HepG2 (cell line): ENCODE measurements around the gene TXNRD2. TPM values are rescaled to one million over a fixed set of nuclear protein-coding genes. Genes with fewer than 3 reads are reported as not detected.

ENCODE experiments used
- ATAC-seq: fragments of 200-7000 bp; cut with Tn5 transposase; 3 replicates; pipeline ENCODE4 v1.9.1; 2020; ENCODE audit warnings: mild to moderate bottlenecking, moderate library complexity
- BruUV-seq: library from RNA; stranded (reverse); fragments of 400-500 nt; replicated peaks from 2 replicates; lab custom pipeline; 2021; lab: Mats Ljungman, UMichigan
- CTCF ChIA-PET: fragments of 300-600 bp; formaldehyde crosslinking; extraction: SDS; loops from one replicate; lab custom pipeline; 2021; ENCODE audit warnings: low total read pairs, inconsistent platforms, low intra/inter-chr PET ratio; lab: Yijun Ruan, JAX
- POLR2A ChIA-PET: fragments of 350-600 bp; sonication (Branson Sonifier 250); formaldehyde crosslinking; loops from one replicate; lab custom pipeline; 2020; ENCODE audit warnings: antibody characterized with exemption, inconsistent platforms; lab: Yijun Ruan, JAX
- DNase-seq: peaks from one replicate; pipeline ENCODE4 v3.0.0-alpha.2; 2015; ENCODE audit warnings: low spot score
- FAIRE-seq: peaks from 3 replicates; lab custom pipeline; 2011; peaks lifted over from hg19 to GRCh38; lab: Jason Lieb, UNC
- H2AFZ ChIP-seq: one replicate; pipeline ENCODE4 v1.6.1; 2011; ENCODE audit warnings: low read length, inconsistent platforms
- H3K27ac ChIP-seq: fragments of 300-600 bp; 3 replicates; pipeline ENCODE4 v1.8.0; 2011; ENCODE audit warnings: mixed run types, mild to moderate bottlenecking, mixed read lengths, low read length, inconsistent platforms; ENCODE audit not compliant: insufficient read depth; ENCODE audit errors: extremely low read length
- H3K27me3 ChIP-seq, 2 experiments: fragments of 200-600 bp in 1 of 2; 2 replicates in 1 of 2; 3 replicates in 1 of 2; pipeline versions ENCODE4 v1.6.0 to v1.8.0; 2011; ENCODE audit warnings: low read length in 2 of 2, mild to moderate bottlenecking in 2 of 2, moderate library complexity in 2 of 2, inconsistent platforms in 1 of 2; ENCODE audit not compliant: insufficient read depth in 2 of 2, control insufficient read depth in 1 of 2
- H3K36me3 ChIP-seq, 2 experiments: fragments of 200-600 bp in 1 of 2; replicated peaks in 1 of 2; 2 replicates in 1 of 2; 3 replicates in 1 of 2; pipeline versions ENCODE4 v1.5.1 to v1.8.0; 2011; ENCODE audit warnings: low read length in 2 of 2, inconsistent platforms in 1 of 2; ENCODE audit not compliant: insufficient read depth in 2 of 2, control insufficient read depth in 1 of 2
- H3K4me1 ChIP-seq: 2 replicates; pipeline ENCODE4 v1.5.1; 2012; ENCODE audit warnings: low read length, inconsistent platforms; ENCODE audit not compliant: insufficient read depth
- H3K4me2 ChIP-seq: 2 replicates; pipeline ENCODE4 v1.6.0; 2011; ENCODE audit warnings: low read depth, low read length, inconsistent platforms
- H3K4me3 ChIP-seq, 3 experiments: fragments of 200-600 bp in 1 of 3; sonication (generic), shearing (Covaris generic) in 1 of 3; replicated peaks in 1 of 3; 2 replicates each; pipeline ENCODE4 v1.5.1; 2011 to 2016; ENCODE audit warnings: low read length in 3 of 3, inconsistent platforms in 2 of 3, low read depth in 2 of 3, mild to moderate bottlenecking in 2 of 3, control low read depth in 1 of 3, mixed read lengths in 1 of 3; ENCODE audit not compliant: insufficient read depth in 1 of 3
- H3K79me2 ChIP-seq: one replicate; pipeline ENCODE4 v1.6.1; 2011; ENCODE audit warnings: low read length, inconsistent platforms; ENCODE audit not compliant: insufficient read depth
- H3K9ac ChIP-seq: 2 replicates; pipeline ENCODE4 v1.6.0; 2011; ENCODE audit warnings: mild to moderate bottlenecking, low read depth, low read length, inconsistent platforms; ENCODE audit not compliant: insufficient read depth
- H3K9me3 ChIP-seq: 2 replicates; pipeline ENCODE4 v1.5.1; 2012; ENCODE audit warnings: mild to moderate bottlenecking, low read length
- H4K20me1 ChIP-seq: 2 replicates; pipeline ENCODE4 v1.6.0; 2011; ENCODE audit warnings: inconsistent platforms, mild to moderate bottlenecking, low read length, moderate library complexity; ENCODE audit not compliant: insufficient read depth
- AGO2 ChIP-seq: fragments of 200-400 bp; formaldehyde crosslinking; optimal IDR thresholded peaks from 2 replicates; pipeline ENCODE3; 2017; ENCODE audit warnings: mild to moderate bottlenecking, low read depth, low read length, moderate library complexity
- HNRNPL ChIP-seq: fragments of 200-400 bp; formaldehyde crosslinking; IDR thresholded peaks from 2 replicates; pipeline ENCODE4 v1.6.1; 2017; ENCODE audit warnings: mild to moderate bottlenecking, low read depth, low read length
- MXD1 ChIP-seq: sonication (generic); formaldehyde crosslinking; IDR thresholded peaks from 2 replicates; pipeline ENCODE4 v1.4.0; 2020; ENCODE audit warnings: mild to moderate bottlenecking, missing genetic modification reagents
- MYC ChIP-seq: sonication (generic); formaldehyde crosslinking; IDR thresholded peaks from 2 replicates; pipeline ENCODE4 v1.9.0; 2021; ENCODE audit warnings: missing genetic modification reagents, borderline replicate concordance
- NFE2L2 ChIP-seq: fragments of 150-350 bp; IDR thresholded peaks from 2 replicates; pipeline ENCODE4 v1.6.1; 2014; ENCODE audit warnings: low read length
- RBM22 ChIP-seq: fragments of 200-400 bp; formaldehyde crosslinking; optimal IDR thresholded peaks from 2 replicates; pipeline ENCODE3; 2017; ENCODE audit warnings: mild to moderate bottlenecking, low read length, moderate library complexity
- UBTF ChIP-seq: sonication (generic); formaldehyde crosslinking; IDR thresholded peaks from 2 replicates; pipeline ENCODE4 v1.4.0; 2020; ENCODE audit warnings: mild to moderate bottlenecking, missing genetic modification reagents
- WGBS: methylation state at CpG from one replicate; pipeline ENCODE4 v1.1.6; 2017; ENCODE audit warnings: low lambda C conversion rate; 5-methylcytosine and 5-hydroxymethylcytosine counted together
- in situ Hi-C: cut with HindIII; loops from 2 replicates; pipeline ENCODE4 v1.10.0; 2017; ENCODE audit warnings: low pct_unique_long_range_greater_than_20kb; ENCODE audit not compliant: extremely low pct_ligation_motif_present
- intact Hi-C: fragments of 100-400 bp; cut with micrococcal nuclease; formaldehyde crosslinking; loops from one replicate; pipeline ENCODE4 v1.10.0; 2022; ENCODE audit not compliant: unreplicated experiment
- polyA plus RNA-seq, 8 experiments: library from polyadenylated mRNA; depleted of rRNA in 3 of 8; stranded (reverse) in 7 of 8; unstranded in 1 of 8; fragments of >200 nt; fragmentation: Illumina TruSeq in 4 of 8; extraction: Trizol in 4 of 8; gene quantifications; 2 replicates each; pipeline versions ENCODE4 v1.2.1 to v1.2.3, GENCODE V29; 2011 to 2016; ENCODE audit warnings: low read depth in 4 of 8, missing spikeins in 1 of 8, mixed read lengths in 1 of 8; ENCODE audit not compliant: insufficient read depth in 1 of 8
- total RNA-seq, 5 experiments: library from RNA; depleted of rRNA; stranded (reverse); fragments of >200 nt; fragmentation: Illumina TruSeq; extraction: Trizol; gene quantifications; 2 replicates each; pipeline ENCODE4 v1.2.3, GENCODE V29; 2016; ENCODE audit warnings: low read depth in 1 of 5

Gene TXNRD2
- total and polyA plus RNA-seq, 2 of the 13 experiments (the other 11 are each of a cell fraction or from before 2014, with no cell fraction given) = 17.5 to 18.6 TPM

GRCh38 chr22:19891317-19892256 is 50.0 kb downstream of the TXNRD2 start (continued):
- TF ChIP-seq UBTF (CRISPR knock-in tag) (peak; percentile 36; the same call in 1 of the 2 replicates), RBM22 (peak; percentile 46), MYC (CRISPR knock-in tag) (peak; percentile 40; the same call in 1 of the 2 replicates), AGO2 (peak; percentile 24)

- H2AFZ ChIP-seq = no peak overlapping the region
- no peak for FAIRE-seq
- H4K20me1 ChIP-seq = no peaks in the 10 kb centered on the region
- H3K4me3 ChIP-seq = no peak overlapping the region
- 93% methylated on average over 9 of the region's 20 CpGs for WGBS
- 0 out of 2 replicates have a peak overlapping the region, but pooled peaks have one; percentile 42 for H3K4me2 ChIP-seq
- POLR2A ChIA-PET = interaction anchor here (1.8 to 1.9 kb wide), 2 partner anchors 35 to 36 kb away, joined by 4 to 10 read pairs; partner anchors contain the start of genes GNB1L and RTL10
- CTCF ChIA-PET = no interaction called here
- no peaks in the 10 kb centered on the region for H3K9me3 ChIP-seq
- H3K27ac ChIP-seq = no peak overlapping the region
- TF ChIP-seq MXD1 (CRISPR knock-in tag) = 0 out of 2 replicates have a peak, but pooled peaks have one; percentile 16
- 0 out of 2 replicates have a peak, but pooled peaks have one; percentile 9 for TF ChIP-seq HNRNPL
- no peak for TF ChIP-seq NFE2L2
- TF ChIP-seq, all 625 proteins: peak for 2
- Histone ChIP-seq H3K79me2 (no peaks in the 10 kb centered on the region), H3K9ac (no peak overlapping the region), H3K4me1 (peaks cover 27% of the 10 kb centered on the region), H3K36me3 (peaks cover 2 to 7% of the 10 kb centered on the region in 2 experiments; a peak in 3 of 5 replicates), H3K27me3 (no peaks in the 10 kb centered on the region)
- in situ Hi-C loops (no loop called here), intact Hi-C loops (loop anchor here (5.0 kb wide), 1 partner anchor 68 kb away; no protein-coding TSS in a partner anchor)
- DNase-seq (no peak), ATAC-seq (no peak)
- BruUV-seq = no TSS peak
These were observed 50.9 kb downstream of the TXNRD2 start for GRCh38 chr22:19890502-19891316.
